A673 (cell line): ENCODE results near the gene GIMAP5. TPM values are rescaled to one million over a fixed set of nuclear protein-coding genes. Genes with fewer than 3 reads are reported as not detected.
A peak's percentile ranks its signal among the peaks of the same experiment; 100 is the strongest.

Experiments
- Bru-seq: library from RNA; stranded (reverse); fragments of 400-500 nt; gene quantifications from one replicate; lab custom pipeline; 2021; lab: Mats Ljungman, UMichigan
- BruChase-seq, 2 experiments: library from RNA; stranded (reverse); fragments of 400-500 nt; gene quantifications; one replicate each; lab custom pipeline; 2021; lab: Mats Ljungman, UMichigan
- BruUV-seq: library from RNA; stranded (reverse); fragments of 400-500 nt; replicated peaks from 2 replicates; lab custom pipeline; 2021; lab: Mats Ljungman, UMichigan
- CTCF ChIA-PET: fragments of 300-600 bp; sonication (Branson Sonifier 250); formaldehyde crosslinking; loops from one replicate; lab custom pipeline; 2022; ENCODE audit warnings: antibody characterized with exemption; lab: Charles Lee
- POLR2A ChIA-PET: fragments of 300-600 bp; sonication (Branson Sonifier 250); formaldehyde crosslinking; loops from one replicate; lab custom pipeline; 2022; ENCODE audit warnings: antibody characterized with exemption; ENCODE audit not compliant: low non-redundant PET; lab: Charles Lee
- DNase-seq: peaks from one replicate; pipeline ENCODE4 v3.0.0-alpha.2; 2015; ENCODE audit warnings: low spot score
- H3K27ac ChIP-seq: fragments of 200-600 bp; sonication (generic); 2 replicates; pipeline ENCODE4 v1.5.1; 2016; ENCODE audit warnings: mixed run types, low read depth, mild to moderate bottlenecking, mixed read lengths, antibody characterized with exemption, low read length; ENCODE audit not compliant: poor library complexity, severe bottlenecking
- H3K27me3 ChIP-seq: fragments of 200-600 bp; sonication (generic); replicated peaks from 2 replicates; pipeline ENCODE4 v1.6.1; 2017; ENCODE audit warnings: mixed run types, low read depth, mild to moderate bottlenecking, mixed read lengths, antibody characterized with exemption, low read length; ENCODE audit not compliant: insufficient read depth, poor library complexity
- H3K36me3 ChIP-seq: fragments of 200-600 bp; sonication (generic); 2 replicates; pipeline ENCODE4 v1.6.1; 2016; ENCODE audit warnings: mixed run types, mild to moderate bottlenecking, mixed read lengths, antibody characterized with exemption, low read length; ENCODE audit not compliant: insufficient read depth, poor library complexity, severe bottlenecking
- H3K4me1 ChIP-seq: fragments of 200-600 bp; sonication (generic); 2 replicates; pipeline ENCODE4 v1.6.1; 2017; ENCODE audit warnings: mixed run types, mild to moderate bottlenecking, mixed read lengths, antibody characterized with exemption, low read length; ENCODE audit not compliant: insufficient read depth, poor library complexity, severe bottlenecking
- H3K4me3 ChIP-seq: fragments of 200-600 bp; sonication (generic); 2 replicates; pipeline ENCODE4 v1.5.1; 2016; ENCODE audit warnings: low read depth, mixed run types, mild to moderate bottlenecking, mixed read lengths, low read length; ENCODE audit not compliant: poor library complexity, severe bottlenecking
- H3K9me3 ChIP-seq: fragments of 200-600 bp; sonication (generic); 2 replicates; pipeline ENCODE4 v1.6.1; 2016; ENCODE audit warnings: mixed run types, low read depth, mild to moderate bottlenecking, mixed read lengths, antibody characterized with exemption, low read length; ENCODE audit not compliant: poor library complexity, severe bottlenecking
- EZH2 ChIP-seq: fragments of 200-600 bp; sonication (generic); IDR thresholded peaks from 2 replicates; pipeline ENCODE4 v1.6.1; 2017; ENCODE audit warnings: borderline replicate concordance, low read depth, mild to moderate bottlenecking, mixed read lengths, antibody characterized with exemption, low read length; ENCODE audit not compliant: poor library complexity, severe bottlenecking
- intact Hi-C: fragments of 100-400 bp; cut with micrococcal nuclease; formaldehyde crosslinking; loops from one replicate; pipeline ENCODE4 v1.10.0; 2022; ENCODE audit not compliant: unreplicated experiment
- long read RNA-seq: library from polyadenylated mRNA; stranded (forward); transcript quantifications from one replicate; pipeline ENCODE4 v2.0.0, GENCODE V29; 2022
- total RNA-seq: library from RNA; stranded (reverse); gene quantifications from 2 replicates; pipeline ENCODE4 v1.2.3, GENCODE V29; 2021
- TF ChIP-seq, protein P1 (sequence below): fragments of 300-800, 200-600 bp; sonication (generic); conservative IDR thresholded peaks from 2 replicates; pipeline ENCODE4 v1.5.1; 2017; ENCODE audit warnings: low read depth, mild to moderate bottlenecking, antibody characterized with exemption, low read length, moderate library complexity, mixed read lengths

GIMAP5 gene
- total RNA-seq (0.58 TPM in 1 of 2 replicates, not detected in the other), Bru-seq, nascent RNA (not detected), BruChase-seq, experiment 1, labeled RNA remaining after a 2-hour chase (percentile 23 among the genes with signal in this experiment), BruChase-seq, experiment 2, labeled RNA remaining after a 6-hour chase (not detected)
- long read RNA-seq, result 0 reads

DNA sequence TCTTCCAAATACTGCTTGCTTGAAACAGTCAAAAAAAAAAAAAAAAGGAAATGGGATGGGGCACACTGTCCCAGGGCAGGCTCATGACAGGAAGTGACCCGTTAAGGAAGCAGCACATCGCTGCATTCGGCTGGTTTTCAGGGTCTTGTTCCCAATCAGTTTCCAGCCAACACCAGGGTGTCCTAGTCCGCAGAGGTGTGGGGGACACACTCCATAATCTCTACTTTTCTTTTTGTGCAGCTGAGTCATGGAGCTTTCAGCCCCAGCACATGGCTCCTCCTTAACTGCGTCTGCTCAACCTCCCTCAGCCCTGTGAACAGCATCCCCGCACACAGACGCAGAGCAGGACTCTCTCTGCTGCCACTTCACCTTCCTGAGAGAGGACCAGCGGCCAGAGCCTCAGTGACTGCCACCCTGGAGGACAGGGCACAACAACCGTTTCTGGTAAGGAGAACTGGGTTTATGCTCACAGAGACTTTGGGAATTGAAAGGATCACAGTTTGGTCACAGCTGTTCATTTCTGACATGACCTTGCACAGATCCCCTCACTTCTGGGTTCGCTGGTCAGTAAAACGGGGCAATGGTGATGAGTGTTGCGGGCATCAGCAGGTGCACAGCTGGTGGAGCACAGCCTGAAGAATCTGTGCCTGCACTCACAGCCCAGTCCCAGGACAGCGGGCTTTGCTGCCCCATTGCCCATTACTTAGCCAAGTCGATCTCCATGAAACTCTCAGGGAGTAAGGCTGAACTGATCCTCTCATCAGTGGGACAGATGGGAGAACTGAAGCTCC, at the start of gene GIMAP5:
Gene GIMAP5, plus strand, starts transcription at position 154 of the 791 bp plus-strand sequence. CDS start 3,467 bp downstream, outside the sequence.
- POLR2A ChIA-PET, result no interaction called here
- no TSS peak for BruUV-seq
- H3K36me3 ChIP-seq, result no peaks in the 10 kb centered on the region
- H3K4me1 ChIP-seq, result no peaks in the 10 kb centered on the region
- H3K27me3 ChIP-seq, result no peaks in the 10 kb centered on the region
- TF ChIP-seq EZH2, result no peak
- TF ChIP-seq, protein P1, sequence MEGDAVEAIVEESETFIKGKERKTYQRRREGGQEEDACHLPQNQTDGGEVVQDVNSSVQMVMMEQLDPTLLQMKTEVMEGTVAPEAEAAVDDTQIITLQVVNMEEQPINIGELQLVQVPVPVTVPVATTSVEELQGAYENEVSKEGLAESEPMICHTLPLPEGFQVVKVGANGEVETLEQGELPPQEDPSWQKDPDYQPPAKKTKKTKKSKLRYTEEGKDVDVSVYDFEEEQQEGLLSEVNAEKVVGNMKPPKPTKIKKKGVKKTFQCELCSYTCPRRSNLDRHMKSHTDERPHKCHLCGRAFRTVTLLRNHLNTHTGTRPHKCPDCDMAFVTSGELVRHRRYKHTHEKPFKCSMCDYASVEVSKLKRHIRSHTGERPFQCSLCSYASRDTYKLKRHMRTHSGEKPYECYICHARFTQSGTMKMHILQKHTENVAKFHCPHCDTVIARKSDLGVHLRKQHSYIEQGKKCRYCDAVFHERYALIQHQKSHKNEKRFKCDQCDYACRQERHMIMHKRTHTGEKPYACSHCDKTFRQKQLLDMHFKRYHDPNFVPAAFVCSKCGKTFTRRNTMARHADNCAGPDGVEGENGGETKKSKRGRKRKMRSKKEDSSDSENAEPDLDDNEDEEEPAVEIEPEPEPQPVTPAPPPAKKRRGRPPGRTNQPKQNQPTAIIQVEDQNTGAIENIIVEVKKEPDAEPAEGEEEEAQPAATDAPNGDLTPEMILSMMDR, result no peak
- no peaks in the 10 kb centered on the region for H3K9me3 ChIP-seq
- no peak for DNase-seq
- CTCF ChIA-PET, result no interaction called here
- H3K27ac ChIP-seq, result no peak within 1 kb of the TSS
- no peak within 1 kb of the TSS for H3K4me3 ChIP-seq
- intact Hi-C loops, result no loop called here

DNA sequence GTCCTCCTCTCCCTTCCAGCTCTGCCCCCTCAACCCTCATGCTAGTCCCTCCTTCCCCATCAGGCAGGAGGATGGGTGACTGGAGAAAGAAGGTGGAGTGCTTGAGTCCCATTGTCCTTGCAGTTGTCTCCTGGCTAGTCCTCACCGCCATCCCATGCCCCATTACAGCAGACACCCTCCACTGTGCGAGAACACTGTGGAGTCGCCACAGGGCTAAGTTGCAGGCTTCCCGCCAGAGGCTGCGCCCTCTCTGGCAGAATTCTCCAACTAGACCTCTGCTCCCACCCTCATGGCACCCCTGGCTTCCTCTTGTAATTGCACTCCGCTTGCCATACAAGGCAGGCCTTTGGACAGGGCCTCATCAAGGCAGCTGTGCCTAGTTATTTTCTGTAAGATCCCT, 48.6 kb upstream of the GIMAP5 start:
- H3K36me3 ChIP-seq, result no peaks in the 10 kb centered on the region
- no peak for DNase-seq
- no peak overlapping the region for H3K27ac ChIP-seq
- ChIA-PET CTCF (no interaction called here), POLR2A (no interaction called here)
- H3K4me1 ChIP-seq, result no peaks in the 10 kb centered on the region
- no peak overlapping the region for H3K4me3 ChIP-seq
- TF ChIP-seq EZH2, result no peak
- TF ChIP-seq, protein P1, result no peak
- H3K9me3 ChIP-seq, result no peaks in the 10 kb centered on the region
- H3K27me3 ChIP-seq, result no peaks in the 10 kb centered on the region
- no TSS peak for BruUV-seq
- intact Hi-C loops, result no loop called here

DNA sequence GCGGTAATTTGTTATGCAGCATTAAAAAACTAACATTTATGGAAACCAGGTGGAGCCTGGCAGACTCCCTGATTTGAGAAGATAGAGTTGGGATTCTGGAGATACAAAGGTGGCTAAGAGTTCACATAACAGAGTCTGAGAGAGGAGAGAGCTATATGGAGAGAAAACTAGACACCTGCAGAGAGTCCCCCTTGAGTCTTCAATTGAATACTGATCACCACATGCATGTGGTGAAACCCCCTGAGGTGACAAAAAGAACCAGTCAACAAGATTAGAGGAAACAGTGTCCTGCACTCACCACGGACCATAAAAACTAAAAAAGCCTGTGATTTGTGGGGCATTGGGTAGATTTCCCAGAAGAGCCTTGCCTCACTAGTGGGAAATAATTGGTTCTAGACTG, 41.6 kb upstream of the GIMAP5 start:
- CTCF ChIA-PET, result no interaction called here

More for the DNA sequence above, 41.6 kb upstream of the GIMAP5 start:
- H3K4me3 ChIP-seq, result no peak overlapping the region
- POLR2A ChIA-PET, result no interaction called here
- no peaks in the 10 kb centered on the region for H3K9me3 ChIP-seq
- no peaks in the 10 kb centered on the region for H3K36me3 ChIP-seq
- TF ChIP-seq EZH2, result no peak
- TF ChIP-seq, protein P1, result no peak
- no TSS peak for BruUV-seq
- peak; percentile 42 for DNase-seq
- no peaks in the 10 kb centered on the region for H3K27me3 ChIP-seq
- intact Hi-C loops, result no loop called here
- H3K4me1 ChIP-seq, result no peaks in the 10 kb centered on the region
- no peak overlapping the region for H3K27ac ChIP-seq
